Measurements from ENCODE around the gene STIL. TPM values are rescaled to one million over a fixed set of nuclear protein-coding genes. Genes with fewer than 3 reads are reported as not detected.
"Not testable (repeated sequence)": the region's sequence is repeated elsewhere in the genome, so short reads cannot be mapped to it uniquely, and the experiment has no call there.

Gene STIL
- polyA plus RNA-seq, 1 donor (not counting 4 experiments of a cell fraction or from before 2014, with no cell fraction given), result 10.5 TPM

GRCh38 chr1:47295579-47295978 lies 18.4 kb downstream of the STIL start:
- H3K4me2 ChIP-seq (ENCODE audit: control insufficient read depth, extremely low read depth, insufficient read depth, low read depth, low read length), result no peak overlapping the region
- H3K36me3 ChIP-seq (ENCODE audit: control insufficient read depth in 2 of 2, extremely low read depth in 1 of 2, insufficient read depth in 2 of 2, low read length in 2 of 2), result peaks cover under 1 to 9% of the 10 kb centered on the region in 2 experiments
- H3K9ac ChIP-seq (ENCODE audit: control insufficient read depth, extremely low read depth, insufficient read depth, low read length), result no peak overlapping the region
- no peak overlapping the region for H2AFZ ChIP-seq (ENCODE audit: control insufficient read depth, low read length)
- no peak overlapping the region for H3K4me3 ChIP-seq (ENCODE audit: control insufficient read depth in 2 of 3, extremely low read depth in 1 of 3, insufficient read depth in 2 of 3, low read depth in 1 of 3, low read length in 3 of 3)
- no peak for TF ChIP-seq CTCF (optimal IDR thresholded peaks at IDR 0.05 in 1 of 3, IDR thresholded peaks at IDR 0.05 in 1 of 3, conservative IDR thresholded peaks at IDR 0.05 in 1 of 3; ENCODE audit: extremely low read depth in 1 of 3, insufficient read depth in 2 of 3, low read length in 3 of 3)
- TF ChIP-seq EZH2 (IDR thresholded peaks at IDR 0.05; ENCODE audit: low read length), result no peak
- DNase-seq (ENCODE audit: low read depth, low spot score), result no peak
- no peaks in the 10 kb centered on the region for H3K9me3 ChIP-seq (ENCODE audit: control insufficient read depth, low read depth, low read length)
- no peaks in the 10 kb centered on the region for H3K27me3 ChIP-seq (ENCODE audit: control insufficient read depth, extremely low read depth, insufficient read depth, low read length)
- no peaks in the 10 kb centered on the region for H3K9me1 ChIP-seq (ENCODE audit: control insufficient read depth, extremely low read depth, insufficient read depth, low read length)
- H3K4me1 ChIP-seq (ENCODE audit: control insufficient read depth, extremely low read depth, insufficient read depth, low read length), result no peaks in the 10 kb centered on the region
- no peak for FAIRE-seq
- H3K27ac ChIP-seq (ENCODE audit: control insufficient read depth, insufficient read depth, low read length), result no peak overlapping the region
- no peaks in the 10 kb centered on the region for H3K79me2 ChIP-seq (ENCODE audit: control insufficient read depth, insufficient read depth, low read length)
- no peaks in the 10 kb centered on the region for H4K20me1 ChIP-seq (ENCODE audit: control insufficient read depth, extremely low read depth, insufficient read depth, low read length)
- dilution Hi-C loops (cut with MboI; ENCODE audit: extremely low pct_ligation_motif_present, low sequenced_read_pairs), result no loop called here

GRCh38 chr1:47294863-47295262 lies 19.1 kb downstream of the STIL start:
- H3K27me3 ChIP-seq (ENCODE audit: control insufficient read depth, extremely low read depth, insufficient read depth, low read length); H4K20me1 ChIP-seq (ENCODE audit: control insufficient read depth, extremely low read depth, insufficient read depth, low read length); H3K27ac ChIP-seq (ENCODE audit: control insufficient read depth, insufficient read depth, low read length); H3K4me1 ChIP-seq (ENCODE audit: control insufficient read depth, extremely low read depth, insufficient read depth, low read length); H3K9me3 ChIP-seq (ENCODE audit: control insufficient read depth, low read depth, low read length); H2AFZ ChIP-seq (ENCODE audit: control insufficient read depth, low read length); H3K4me3 ChIP-seq (ENCODE audit: control insufficient read depth in 2 of 3, extremely low read depth in 1 of 3, insufficient read depth in 2 of 3, low read depth in 1 of 3, low read length in 3 of 3); H3K36me3 ChIP-seq (ENCODE audit: control insufficient read depth in 2 of 2, extremely low read depth in 1 of 2, insufficient read depth in 2 of 2, low read length in 2 of 2); FAIRE-seq; H3K4me2 ChIP-seq (ENCODE audit: control insufficient read depth, extremely low read depth, insufficient read depth, low read depth, low read length); dilution Hi-C loops (cut with MboI; ENCODE audit: extremely low pct_ligation_motif_present, low sequenced_read_pairs); DNase-seq (ENCODE audit: low read depth, low spot score); H3K9me1 ChIP-seq (ENCODE audit: control insufficient read depth, extremely low read depth, insufficient read depth, low read length); H3K9ac ChIP-seq (ENCODE audit: control insufficient read depth, extremely low read depth, insufficient read depth, low read length); H3K79me2 ChIP-seq (ENCODE audit: control insufficient read depth, insufficient read depth, low read length): not testable (repeated sequence)

- H3K79me2 ChIP-seq (ENCODE audit: control insufficient read depth, insufficient read depth, low read length); H3K4me2 ChIP-seq (ENCODE audit: control insufficient read depth, extremely low read depth, insufficient read depth, low read depth, low read length); H3K27me3 ChIP-seq (ENCODE audit: control insufficient read depth, extremely low read depth, insufficient read depth, low read length); H3K36me3 ChIP-seq (ENCODE audit: control insufficient read depth in 2 of 2, extremely low read depth in 1 of 2, insufficient read depth in 2 of 2, low read length in 2 of 2); H3K4me3 ChIP-seq (ENCODE audit: control insufficient read depth in 2 of 3, extremely low read depth in 1 of 3, insufficient read depth in 2 of 3, low read depth in 1 of 3, low read length in 3 of 3); H3K9me3 ChIP-seq (ENCODE audit: control insufficient read depth, low read depth, low read length); H3K9ac ChIP-seq (ENCODE audit: control insufficient read depth, extremely low read depth, insufficient read depth, low read length); FAIRE-seq; H3K9me1 ChIP-seq (ENCODE audit: control insufficient read depth, extremely low read depth, insufficient read depth, low read length); H4K20me1 ChIP-seq (ENCODE audit: control insufficient read depth, extremely low read depth, insufficient read depth, low read length); DNase-seq (ENCODE audit: low read depth, low spot score); H3K27ac ChIP-seq (ENCODE audit: control insufficient read depth, insufficient read depth, low read length); H3K4me1 ChIP-seq (ENCODE audit: control insufficient read depth, extremely low read depth, insufficient read depth, low read length); dilution Hi-C loops (cut with MboI; ENCODE audit: extremely low pct_ligation_motif_present, low sequenced_read_pairs); H2AFZ ChIP-seq (ENCODE audit: control insufficient read depth, low read length): not testable (repeated sequence)
These were observed 25.8 kb downstream of the STIL start for GRCh38 chr1:47288116-47288515.

Data from keratinocyte (primary cell).